ENCODE measurements around the gene MRPL39. TPM values are rescaled to one million over a fixed set of nuclear protein-coding genes. Genes with fewer than 3 reads are reported as not detected.

Gene MRPL39
- polyA plus RNA-seq, 1 donor from 2014 or later: 28.5 TPM

DNA sequence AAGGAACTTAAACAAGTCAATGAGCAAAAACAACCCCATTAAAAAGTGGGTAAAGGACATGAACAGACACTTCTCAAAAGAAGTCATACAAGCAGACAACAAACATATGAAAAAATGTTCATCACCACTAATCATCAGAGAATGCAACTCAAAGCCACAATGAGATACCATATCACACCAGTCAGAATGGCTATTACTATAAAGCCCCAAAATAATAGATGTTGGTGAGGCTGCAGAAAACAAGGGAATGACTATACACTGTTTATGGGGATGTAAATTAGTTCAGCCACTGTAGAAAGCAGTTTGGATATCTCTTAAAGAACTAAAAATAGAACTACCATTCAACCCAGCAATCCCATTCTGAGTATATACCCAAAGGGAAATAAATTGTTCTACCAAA is 51.2 kb downstream of the MRPL39 start:
- H3K27ac ChIP-seq (ENCODE audit: low read length): no peak overlapping the region
- no peaks in the 10 kb centered on the region for H3K9me3 ChIP-seq (ENCODE audit: low read length)
- H4K20me1 ChIP-seq (ENCODE audit: insufficient read depth): no peaks in the 10 kb centered on the region
- H3K4me2 ChIP-seq (ENCODE audit: low read length): no peak overlapping the region
- no peak overlapping the region for H3K4me3 ChIP-seq (ENCODE audit: low read length)
- H2AFZ ChIP-seq (ENCODE audit: low read depth, low read length): no peak overlapping the region
- no peaks in the 10 kb centered on the region for H3K27me3 ChIP-seq (ENCODE audit: insufficient read depth, low read depth, low read length)
- no peaks in the 10 kb centered on the region for H3F3A ChIP-seq (ENCODE audit: insufficient read depth, low read length, poor library complexity, severe bottlenecking)
- H3K36me3 ChIP-seq (ENCODE audit: insufficient read depth, low read length): no peaks in the 10 kb centered on the region
- TF ChIP-seq REST (IDR thresholded peaks at IDR 0.05; ENCODE audit: borderline replicate concordance) (no peak), SMC3 (conservative IDR thresholded peaks at IDR 0.05; ENCODE audit: poor library complexity) (no peak), EZH2 (IDR thresholded peaks at IDR 0.05; ENCODE audit: borderline replicate concordance, insufficient read depth, low read length, poor library complexity, severe bottlenecking) (no peak), POLR2AphosphoS5 (IDR thresholded peaks at IDR 0.05) (no peak), TAF1 (IDR thresholded peaks at IDR 0.05; ENCODE audit: low read depth) (no peak), EP300 (conservative IDR thresholded peaks at IDR 0.05; ENCODE audit: poor library complexity, severe bottlenecking) (no peak), CTCF (IDR thresholded peaks at IDR 0.05; ENCODE audit: poor library complexity, severe bottlenecking) (no peak), RAD21 (conservative IDR thresholded peaks at IDR 0.05) (no peak), MXI1 (conservative IDR thresholded peaks at IDR 0.05; ENCODE audit: poor library complexity, severe bottlenecking) (no peak)
- no peaks in the 10 kb centered on the region for H3K79me2 ChIP-seq (replicated peaks; ENCODE audit: insufficient read depth, low read length)
- no peaks in the 10 kb centered on the region for H3K9me2 ChIP-seq (ENCODE audit: insufficient read depth, low read length)
- H3K9ac ChIP-seq (ENCODE audit: low read length): no peak overlapping the region

DNA sequence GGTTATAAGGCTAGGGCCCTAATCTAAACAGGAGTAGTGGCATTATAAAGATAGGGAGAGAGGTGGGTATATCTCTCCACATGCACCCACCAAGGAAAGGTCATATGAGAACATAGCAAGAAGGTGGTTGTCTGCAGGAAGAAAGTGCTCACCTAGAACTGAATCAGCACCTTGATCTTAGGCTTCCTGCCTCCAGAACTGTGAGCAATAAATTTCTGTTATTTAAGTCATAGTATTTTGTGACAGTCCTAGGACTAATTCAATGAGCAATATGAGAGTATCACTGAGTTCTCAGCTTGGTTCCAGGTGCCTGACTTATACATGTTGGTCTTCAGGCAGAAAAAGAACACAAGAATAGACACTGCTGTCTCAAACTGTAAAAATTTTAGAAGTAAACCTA is 51.8 kb downstream of the MRPL39 start:
- H3K36me3 ChIP-seq (ENCODE audit: insufficient read depth, low read length): no peaks in the 10 kb centered on the region
- no peaks in the 10 kb centered on the region for H3K79me2 ChIP-seq (replicated peaks; ENCODE audit: insufficient read depth, low read length)
- H2AFZ ChIP-seq (ENCODE audit: low read depth, low read length): no peak overlapping the region
- H3K4me2 ChIP-seq (ENCODE audit: low read length): no peak overlapping the region
- TF ChIP-seq TAF1 (IDR thresholded peaks at IDR 0.05; ENCODE audit: low read depth) (no peak), EP300 (conservative IDR thresholded peaks at IDR 0.05; ENCODE audit: poor library complexity, severe bottlenecking) (no peak), SMC3 (conservative IDR thresholded peaks at IDR 0.05; ENCODE audit: poor library complexity) (no peak), RAD21 (conservative IDR thresholded peaks at IDR 0.05) (no peak), REST (IDR thresholded peaks at IDR 0.05; ENCODE audit: borderline replicate concordance) (no peak), POLR2AphosphoS5 (IDR thresholded peaks at IDR 0.05) (no peak), EZH2 (IDR thresholded peaks at IDR 0.05; ENCODE audit: borderline replicate concordance, insufficient read depth, low read length, poor library complexity, severe bottlenecking) (no peak), CTCF (IDR thresholded peaks at IDR 0.05; ENCODE audit: poor library complexity, severe bottlenecking) (no peak), MXI1 (conservative IDR thresholded peaks at IDR 0.05; ENCODE audit: poor library complexity, severe bottlenecking) (no peak)
- no peak overlapping the region for H3K27ac ChIP-seq (ENCODE audit: low read length)
- H3K9me2 ChIP-seq (ENCODE audit: insufficient read depth, low read length): no peaks in the 10 kb centered on the region
- H4K20me1 ChIP-seq (ENCODE audit: insufficient read depth): no peaks in the 10 kb centered on the region
- no peaks in the 10 kb centered on the region for H3K27me3 ChIP-seq (ENCODE audit: insufficient read depth, low read depth, low read length)
- H3F3A ChIP-seq (ENCODE audit: insufficient read depth, low read length, poor library complexity, severe bottlenecking): no peaks in the 10 kb centered on the region
- H3K9ac ChIP-seq (ENCODE audit: low read length): no peak overlapping the region
- no peak overlapping the region for H3K4me3 ChIP-seq (ENCODE audit: low read length)
- no peaks in the 10 kb centered on the region for H3K9me3 ChIP-seq (ENCODE audit: low read length)
